KOPT-K1 (cell line): ENCODE data around the gene TACC3.

Experiments used
- H3K27ac ChIP-seq: fragments of 200-600 bp; sonication (generic); 2 replicates; pipeline ENCODE4 v1.5.1; 2016; ENCODE audit warnings: antibody characterized with exemption, mild to moderate bottlenecking, low read depth, low read length; ENCODE audit not compliant: poor library complexity, severe bottlenecking
- H3K36me3 ChIP-seq: fragments of 200-600 bp; sonication (generic); 2 replicates; pipeline ENCODE4 v1.5.1; 2017; ENCODE audit warnings: antibody characterized with exemption, mild to moderate bottlenecking, low read length, moderate library complexity; ENCODE audit not compliant: insufficient read depth
- H3K9me3 ChIP-seq: fragments of 200-600 bp; sonication (generic); 2 replicates; pipeline ENCODE4 v1.5.1; 2017; ENCODE audit warnings: antibody characterized with exemption, low read length, mild to moderate bottlenecking; ENCODE audit not compliant: insufficient read depth, poor library complexity, severe bottlenecking

The TACC3 gene

DNA sequence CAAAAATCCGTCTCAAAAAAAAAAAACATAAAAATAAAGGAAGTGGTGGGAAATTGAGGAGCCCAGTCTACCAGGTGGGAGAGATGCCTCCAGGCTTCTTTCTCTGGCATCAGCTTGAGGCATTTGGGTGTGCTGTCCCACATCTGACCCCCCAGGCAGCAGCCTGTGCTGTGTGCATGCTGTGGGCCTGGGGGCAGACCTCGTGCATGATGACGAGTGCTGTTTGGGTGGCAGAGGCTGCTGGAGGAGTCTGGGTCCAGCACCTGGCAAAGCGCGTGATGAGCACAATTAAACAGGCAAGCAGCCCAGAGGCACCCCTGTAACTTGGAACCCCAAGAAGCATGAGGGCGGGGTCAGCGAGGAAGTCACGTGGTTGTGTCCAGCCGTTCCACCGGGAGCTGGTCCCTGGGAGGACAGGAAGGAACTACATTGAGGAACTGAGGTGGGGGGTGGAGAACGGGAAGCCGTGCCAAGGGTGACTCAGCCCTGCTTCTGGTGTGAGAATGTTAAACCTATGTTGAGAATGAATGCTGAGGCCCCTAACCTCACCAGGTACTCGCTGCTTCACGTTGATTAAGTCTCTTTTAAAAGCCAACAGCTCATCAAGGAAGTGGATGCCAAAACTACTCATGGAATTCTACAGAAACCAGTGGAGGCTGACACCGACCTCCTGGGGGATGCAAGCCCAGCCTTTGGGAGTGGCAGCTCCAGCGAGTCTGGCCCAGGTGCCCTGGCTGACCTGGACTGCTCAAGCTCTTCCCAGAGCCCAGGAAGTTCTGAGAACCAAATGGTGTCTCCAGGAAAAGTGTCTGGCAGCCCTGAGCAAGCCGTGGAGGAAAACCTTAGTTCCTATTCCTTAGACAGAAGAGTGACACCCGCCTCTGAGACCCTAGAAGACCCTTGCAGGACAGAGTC is 6.1 kb downstream of the TACC3 start:
- Histone ChIP-seq H3K9me3 (no peaks in the 10 kb centered on the region), H3K27ac (no peak overlapping the region), H3K36me3 (peaks cover 99% of the 10 kb centered on the region)

DNA sequence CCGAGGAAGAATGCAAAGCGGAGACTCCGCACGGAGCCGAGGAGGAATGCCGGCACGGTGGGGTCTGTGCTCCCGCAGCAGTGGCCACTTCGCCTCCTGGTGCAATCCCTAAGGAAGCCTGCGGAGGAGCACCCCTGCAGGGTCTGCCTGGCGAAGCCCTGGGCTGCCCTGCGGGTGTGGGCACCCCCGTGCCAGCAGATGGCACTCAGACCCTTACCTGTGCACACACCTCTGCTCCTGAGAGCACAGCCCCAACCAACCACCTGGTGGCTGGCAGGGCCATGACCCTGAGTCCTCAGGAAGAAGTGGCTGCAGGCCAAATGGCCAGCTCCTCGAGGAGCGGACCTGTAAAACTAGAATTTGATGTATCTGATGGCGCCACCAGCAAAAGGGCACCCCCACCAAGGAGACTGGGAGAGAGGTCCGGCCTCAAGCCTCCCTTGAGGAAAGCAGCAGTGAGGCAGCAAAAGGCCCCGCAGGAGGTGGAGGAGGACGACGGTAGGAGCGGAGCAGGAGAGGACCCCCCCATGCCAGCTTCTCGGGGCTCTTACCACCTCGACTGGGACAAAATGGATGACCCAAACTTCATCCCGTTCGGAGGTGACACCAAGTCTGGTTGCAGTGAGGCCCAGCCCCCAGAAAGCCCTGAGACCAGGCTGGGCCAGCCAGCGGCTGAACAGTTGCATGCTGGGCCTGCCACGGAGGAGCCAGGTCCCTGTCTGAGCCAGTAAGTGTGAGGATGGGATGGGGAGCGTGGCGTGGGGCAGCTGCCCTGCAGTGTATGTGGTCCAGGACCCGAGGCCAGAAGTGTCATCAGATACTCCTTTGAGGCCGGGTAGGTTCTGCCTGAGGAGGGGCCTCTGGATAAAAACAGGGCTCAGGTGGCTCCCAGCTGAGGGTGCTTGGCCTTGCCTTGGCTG is 7.0 kb downstream of the TACC3 start:
- H3K36me3 ChIP-seq, result peaks cover 99% of the 10 kb centered on the region
- no peaks in the 10 kb centered on the region for H3K9me3 ChIP-seq
- H3K27ac ChIP-seq, result no peak overlapping the region

DNA sequence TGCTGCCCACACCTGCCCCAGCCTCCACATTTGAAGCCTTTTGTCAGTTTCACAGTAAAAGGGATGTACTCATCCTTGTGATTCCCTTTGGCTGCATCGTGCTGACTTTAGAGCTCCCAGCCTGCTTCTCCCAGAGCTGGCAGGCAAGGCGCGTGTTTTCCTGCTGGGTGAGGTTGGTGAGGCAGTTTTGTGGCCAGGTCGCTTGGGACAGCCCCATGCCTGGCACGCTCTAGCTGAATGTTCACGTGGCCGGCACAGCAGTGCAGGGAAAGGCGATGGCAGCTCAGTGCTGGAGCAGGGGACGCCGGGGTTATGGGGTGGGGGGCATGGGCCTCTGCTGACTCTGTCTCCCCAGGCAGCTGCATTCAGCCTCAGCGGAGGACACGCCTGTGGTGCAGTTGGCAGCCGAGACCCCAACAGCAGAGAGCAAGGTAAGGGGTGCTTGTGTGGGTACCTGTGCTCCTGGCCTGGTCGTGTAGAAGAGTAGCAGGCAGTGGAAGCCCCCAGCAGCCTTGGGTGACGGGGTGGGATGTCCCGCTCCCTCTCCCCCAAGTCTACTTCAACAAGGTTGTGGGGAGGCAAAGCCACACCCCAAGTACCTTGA is 9.3 kb downstream of the TACC3 start:
- H3K36me3 ChIP-seq, result peaks cover 99% of the 10 kb centered on the region
- H3K9me3 ChIP-seq, result peaks cover 1% of the 10 kb centered on the region
- no peak overlapping the region for H3K27ac ChIP-seq

DNA sequence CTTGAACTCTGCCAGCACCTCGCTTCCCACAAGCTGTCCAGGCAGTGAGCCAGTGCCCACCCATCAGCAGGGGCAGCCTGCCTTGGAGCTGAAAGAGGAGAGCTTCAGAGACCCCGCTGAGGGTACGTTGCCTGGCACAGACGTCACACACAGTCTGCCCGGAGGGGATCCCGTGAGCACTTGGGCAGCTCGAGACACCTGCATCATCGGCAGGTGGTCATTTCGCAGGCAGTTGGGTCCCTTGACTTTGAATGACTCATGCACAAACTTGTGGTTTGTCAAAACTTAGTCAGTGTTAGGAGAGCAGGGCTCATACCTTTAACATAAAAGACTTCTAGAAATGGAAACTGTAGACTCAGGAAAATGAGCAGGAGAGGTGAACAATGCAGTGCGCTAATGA is 9.9 kb downstream of the TACC3 start:
- Histone ChIP-seq H3K9me3 (peaks cover 5% of the 10 kb centered on the region), H3K36me3 (peaks cover 99% of the 10 kb centered on the region), H3K27ac (no peak overlapping the region)

DNA sequence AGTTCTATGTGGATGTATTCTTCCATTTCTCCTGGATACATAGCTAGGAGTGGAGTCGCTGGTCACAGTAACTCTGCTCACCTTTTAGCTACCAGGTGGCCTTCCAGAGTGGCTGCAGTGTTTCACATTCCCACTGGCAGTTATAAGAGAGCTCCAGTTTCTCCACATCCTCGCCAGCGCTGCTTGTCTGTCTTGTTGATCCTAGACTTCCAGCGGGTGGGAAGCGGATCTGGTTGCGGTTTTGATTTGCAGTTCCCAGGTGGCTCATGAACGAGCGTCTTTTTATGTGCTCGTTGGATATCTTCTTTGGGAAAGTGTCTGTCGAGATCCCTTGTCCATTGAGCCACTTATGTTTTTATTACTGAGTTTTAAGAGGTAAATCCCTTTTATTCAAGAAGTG is 11.6 kb downstream of the TACC3 start:
- H3K36me3 ChIP-seq, result peaks cover 99% of the 10 kb centered on the region
- peaks cover 22% of the 10 kb centered on the region for H3K9me3 ChIP-seq
- H3K27ac ChIP-seq, result no peak overlapping the region

DNA sequence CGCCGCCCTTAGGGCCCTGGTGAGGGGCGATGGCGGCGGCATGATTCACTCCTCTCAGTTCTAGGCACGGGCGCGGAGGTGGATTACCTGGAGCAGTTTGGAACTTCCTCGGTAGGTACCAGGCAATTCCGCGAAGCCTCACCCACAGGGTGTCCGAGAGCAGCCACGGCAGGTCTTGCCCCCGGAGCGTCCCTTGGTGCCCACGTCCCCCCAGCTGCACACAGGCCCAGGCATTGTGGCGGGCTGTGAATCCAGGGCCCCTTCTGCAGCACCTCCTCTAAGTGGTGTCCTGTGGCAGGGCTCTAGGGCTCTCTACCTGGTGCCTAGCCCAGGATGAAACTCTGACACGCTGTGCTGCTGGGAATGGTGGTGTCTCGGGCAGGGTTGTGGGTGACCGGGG is 13.9 kb downstream of the TACC3 start:
- Histone ChIP-seq H3K9me3 (peaks cover 30% of the 10 kb centered on the region), H3K27ac (no peak overlapping the region), H3K36me3 (peaks cover 100% of the 10 kb centered on the region)

DNA sequence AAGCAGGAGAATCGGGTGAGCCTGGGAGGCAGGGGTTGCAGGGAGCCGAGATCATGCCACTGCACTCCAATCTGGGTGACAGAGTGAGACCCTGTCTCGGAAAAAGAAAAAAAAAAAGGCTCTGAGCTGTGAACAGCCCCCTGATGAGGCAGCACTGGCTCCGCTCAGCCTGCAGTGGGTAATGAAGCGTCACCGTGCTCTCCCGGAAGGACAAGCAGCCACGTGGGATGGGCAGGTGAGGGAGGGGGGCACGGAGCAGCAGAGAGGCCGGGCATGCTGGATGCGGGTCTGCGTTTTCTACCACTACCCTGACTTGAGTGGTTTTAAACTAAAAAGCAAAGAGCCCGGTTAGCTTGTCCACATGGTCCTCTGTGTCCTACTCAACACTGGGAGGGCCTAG is 15.5 kb downstream of the TACC3 start:
- H3K9me3 ChIP-seq, result peaks cover 30% of the 10 kb centered on the region
- H3K27ac ChIP-seq, result no peak overlapping the region
- peaks cover 100% of the 10 kb centered on the region for H3K36me3 ChIP-seq

DNA sequence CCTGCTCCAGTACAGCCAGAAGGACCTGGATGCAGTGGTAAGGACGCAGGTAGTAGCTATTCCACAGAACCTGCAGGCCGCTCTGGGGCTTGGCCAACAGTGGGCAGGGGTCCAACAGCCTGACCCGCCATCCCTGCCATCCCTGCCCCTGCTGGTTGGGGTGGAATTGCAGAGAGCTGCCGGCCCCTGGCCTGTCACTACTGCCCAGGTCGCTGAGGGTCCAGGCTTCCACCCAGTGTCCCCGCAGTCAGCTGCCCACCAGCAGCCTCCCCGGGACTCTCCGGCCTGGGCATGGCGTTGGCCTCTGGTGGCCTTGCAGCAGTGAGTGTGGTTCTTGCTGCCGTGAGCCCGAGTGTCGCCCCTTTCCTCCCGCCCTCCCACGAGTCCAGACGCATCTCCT is 16.3 kb downstream of the TACC3 start:
- peaks cover 100% of the 10 kb centered on the region for H3K36me3 ChIP-seq
- peaks cover 30% of the 10 kb centered on the region for H3K9me3 ChIP-seq

DNA sequence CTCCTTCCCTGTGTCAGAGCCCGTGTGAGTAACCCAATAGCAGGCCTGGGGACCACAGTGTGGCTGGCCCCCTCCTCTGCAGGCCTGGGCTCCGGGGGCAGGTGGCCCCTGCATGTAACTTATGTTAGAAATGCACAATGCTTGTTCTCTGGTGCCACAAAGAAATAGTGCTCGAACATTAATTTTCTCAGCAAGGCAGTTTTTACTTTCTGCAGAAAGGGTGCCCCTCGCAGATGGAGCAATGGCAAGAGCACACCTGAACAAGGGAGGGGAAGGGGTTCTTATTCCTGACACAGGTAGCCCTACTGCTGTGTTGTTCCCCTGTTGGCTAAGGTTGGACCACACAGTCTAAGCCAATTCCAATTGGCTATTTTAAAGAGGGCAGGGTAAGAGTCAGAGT is 17.1 kb downstream of the TACC3 start:
- peaks cover 99% of the 10 kb centered on the region for H3K36me3 ChIP-seq
- H3K27ac ChIP-seq, result no peak overlapping the region
- H3K9me3 ChIP-seq, result peaks cover 30% of the 10 kb centered on the region

More for the DNA sequence above, 16.3 kb downstream of the TACC3 start:
- no peak overlapping the region for H3K27ac ChIP-seq

DNA sequence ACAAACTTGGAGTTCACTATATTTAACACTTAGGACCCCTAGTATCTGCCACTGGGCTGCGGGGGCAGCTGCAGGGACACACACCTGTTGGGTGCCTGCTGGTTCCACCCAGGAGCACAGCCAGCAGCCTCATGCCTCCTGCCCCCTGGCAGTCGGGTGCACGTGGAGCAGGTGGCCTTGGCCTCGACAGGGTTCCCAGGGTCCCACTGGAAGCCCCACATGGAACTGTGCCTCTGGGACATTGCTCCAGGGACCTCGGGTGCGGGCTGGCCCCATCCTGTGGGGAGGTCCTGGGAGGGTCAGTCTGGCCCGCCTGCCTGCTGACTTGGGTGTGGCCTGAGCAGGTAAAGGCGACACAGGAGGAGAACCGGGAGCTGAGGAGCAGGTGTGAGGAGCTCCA is 18.0 kb downstream of the TACC3 start:
- Histone ChIP-seq H3K9me3 (peaks cover 30% of the 10 kb centered on the region), H3K36me3 (peaks cover 99% of the 10 kb centered on the region), H3K27ac (no peak overlapping the region)

DNA sequence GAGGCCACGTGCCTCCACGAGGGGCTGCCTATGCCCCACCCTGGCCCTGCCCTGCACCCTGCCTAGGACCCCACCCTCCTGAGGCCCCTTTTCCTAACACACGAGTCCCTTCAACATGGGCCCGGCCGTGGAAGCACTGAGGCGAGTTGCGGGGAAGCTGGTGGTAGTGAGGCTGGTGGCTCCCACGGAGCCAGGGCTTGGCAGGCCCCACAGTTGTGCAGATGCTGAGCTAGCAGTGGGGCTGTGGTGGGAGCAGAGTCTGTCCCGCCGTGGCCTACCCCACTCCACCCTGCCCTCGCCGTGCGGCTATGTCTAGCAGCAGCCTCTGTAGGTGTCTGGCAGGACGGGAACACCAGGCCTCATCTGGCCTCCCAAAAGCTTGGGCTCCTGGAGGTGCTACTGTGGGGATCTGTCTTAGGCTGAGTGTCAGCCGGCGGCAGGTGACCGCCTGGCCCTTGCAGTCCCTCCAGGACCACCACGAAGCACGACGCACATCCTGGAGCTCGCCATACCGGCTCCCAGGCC is 18.8 kb downstream of the TACC3 start:
- Histone ChIP-seq H3K36me3 (peaks cover 99% of the 10 kb centered on the region), H3K27ac (no peak overlapping the region), H3K9me3 (peaks cover 30% of the 10 kb centered on the region)

DNA sequence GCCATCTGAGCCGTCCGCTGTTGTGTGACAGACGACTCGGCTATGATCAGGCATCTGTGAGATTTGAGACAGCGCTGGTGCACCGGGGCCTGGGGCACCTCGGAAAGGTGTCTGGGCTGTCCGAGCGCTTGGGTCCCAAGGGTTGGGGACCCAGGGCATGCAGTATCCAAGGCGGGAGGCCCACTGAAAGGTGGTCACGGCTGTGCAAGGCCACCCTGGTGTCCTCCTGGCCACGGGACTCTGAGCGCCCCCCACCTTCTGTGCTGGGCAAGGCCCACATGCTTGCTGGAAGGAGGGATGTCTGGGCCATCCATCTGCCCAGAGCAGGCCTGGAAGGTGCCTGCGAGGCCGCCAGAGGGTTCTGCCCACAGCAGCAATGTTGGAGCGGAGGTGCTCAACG is 19.9 kb downstream of the TACC3 start:
- peaks cover 25% of the 10 kb centered on the region for H3K9me3 ChIP-seq
- no peak overlapping the region for H3K27ac ChIP-seq
- peaks cover 98% of the 10 kb centered on the region for H3K36me3 ChIP-seq

DNA sequence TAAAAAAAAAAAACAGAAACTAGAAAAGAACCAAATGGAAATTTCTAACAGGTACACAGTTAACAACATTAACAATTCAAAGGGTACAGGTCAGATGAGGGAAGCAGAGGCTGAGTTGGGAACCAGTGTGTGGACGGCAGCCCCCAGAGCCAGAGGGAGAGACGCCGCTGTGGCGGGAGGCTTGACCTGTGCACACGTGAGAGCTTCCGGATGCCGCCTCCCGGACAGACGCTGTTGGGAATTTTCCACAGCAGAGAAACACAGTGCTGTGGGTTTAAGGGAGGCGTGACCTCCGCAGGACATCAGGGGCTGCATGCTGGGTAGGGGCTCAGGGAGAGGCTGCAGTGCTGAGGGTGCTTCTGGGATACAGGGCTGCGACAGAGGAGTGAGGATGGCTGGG is 22.2 kb downstream of the TACC3 start:
- peaks cover 74% of the 10 kb centered on the region for H3K36me3 ChIP-seq
- H3K27ac ChIP-seq, result no peak overlapping the region
- peaks cover 2% of the 10 kb centered on the region for H3K9me3 ChIP-seq

DNA sequence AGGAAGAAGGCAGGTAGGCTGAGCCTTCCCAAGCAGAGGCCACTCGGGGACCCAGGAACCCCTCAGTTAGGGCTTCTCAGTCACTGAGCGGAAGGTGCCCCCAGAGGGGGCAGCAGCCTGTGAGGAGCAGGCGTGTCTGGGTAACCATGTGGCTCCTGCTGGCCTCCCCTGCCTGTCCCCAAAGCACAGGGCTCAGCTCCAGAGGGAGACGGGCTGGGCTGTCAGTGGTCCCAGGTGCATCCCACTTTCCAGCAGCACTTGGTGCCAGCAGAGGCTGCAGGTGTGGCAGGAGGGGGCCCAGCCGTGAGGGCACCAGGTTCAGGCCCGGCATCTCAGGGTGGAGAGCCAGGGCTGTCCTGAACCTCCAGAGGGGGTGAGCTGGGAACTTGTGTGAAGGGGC is 22.7 kb downstream of the TACC3 start:
- Histone ChIP-seq H3K36me3 (peaks cover 70% of the 10 kb centered on the region), H3K27ac (no peak overlapping the region), H3K9me3 (no peaks in the 10 kb centered on the region)

DNA sequence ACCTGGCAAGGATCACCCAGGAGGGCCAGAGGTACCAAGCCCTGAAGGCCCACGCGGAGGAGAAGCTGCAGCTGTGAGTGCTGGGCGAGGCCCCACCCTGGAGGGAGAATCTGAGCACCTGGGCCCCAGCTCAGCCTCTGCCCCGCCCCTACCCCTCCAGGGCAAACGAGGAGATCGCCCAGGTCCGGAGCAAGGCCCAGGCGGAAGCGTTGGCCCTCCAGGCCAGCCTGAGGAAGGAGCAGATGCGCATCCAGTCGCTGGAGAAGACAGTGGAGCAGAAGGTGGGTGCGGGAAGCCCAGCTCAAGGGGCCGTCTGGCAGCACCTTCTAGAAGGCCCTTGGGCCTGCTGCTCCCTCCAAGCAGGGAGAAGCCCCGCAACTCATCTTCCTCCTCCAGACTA is 23.2 kb downstream of the TACC3 start:
- Histone ChIP-seq H3K27ac (no peak overlapping the region), H3K36me3 (peaks cover 64% of the 10 kb centered on the region)

More for the DNA sequence above, 23.2 kb downstream of the TACC3 start:
- H3K9me3 ChIP-seq, result no peaks in the 10 kb centered on the region
